Right lobe of liver (tissue), 4 donors: ENCODE results near the gene SLC12A2.

Experiments
- CTCF ChIP-seq, 4 donors: fragments of 200-600 bp in 3 of 4; fragments of 450-650 bp in 1 of 4; IDR thresholded peaks; one replicate each; pipeline versions ENCODE4 v1.5.1 to v1.8.0; 2016 to 2022; ENCODE audit warnings: antibody characterized with exemption in 4 of 4, mild to moderate bottlenecking in 2 of 4
- POLR2A ChIP-seq: fragments of 450-650 bp; IDR thresholded peaks from one replicate; pipeline ENCODE4 v1.6.1; 2017; ENCODE audit warnings: antibody characterized with exemption, mild to moderate bottlenecking
- donor health status: DM: no; HTN: no; CAD: no.
- donor health status: DM: no; HTN: no; CAD: no.
- donor health status: DM: no; HTN: yes; CAD: no.

- TF ChIP-seq POLR2A (no peak), CTCF (IDR thresholded peaks at IDR 0.05) (no peak)
Observed at GRCh38 chr5:128158342-128158741, 74.8 kb downstream of the SLC12A2 start.
